ENCODE results near the gene TIMM13.

TIMM13 gene

DNA sequence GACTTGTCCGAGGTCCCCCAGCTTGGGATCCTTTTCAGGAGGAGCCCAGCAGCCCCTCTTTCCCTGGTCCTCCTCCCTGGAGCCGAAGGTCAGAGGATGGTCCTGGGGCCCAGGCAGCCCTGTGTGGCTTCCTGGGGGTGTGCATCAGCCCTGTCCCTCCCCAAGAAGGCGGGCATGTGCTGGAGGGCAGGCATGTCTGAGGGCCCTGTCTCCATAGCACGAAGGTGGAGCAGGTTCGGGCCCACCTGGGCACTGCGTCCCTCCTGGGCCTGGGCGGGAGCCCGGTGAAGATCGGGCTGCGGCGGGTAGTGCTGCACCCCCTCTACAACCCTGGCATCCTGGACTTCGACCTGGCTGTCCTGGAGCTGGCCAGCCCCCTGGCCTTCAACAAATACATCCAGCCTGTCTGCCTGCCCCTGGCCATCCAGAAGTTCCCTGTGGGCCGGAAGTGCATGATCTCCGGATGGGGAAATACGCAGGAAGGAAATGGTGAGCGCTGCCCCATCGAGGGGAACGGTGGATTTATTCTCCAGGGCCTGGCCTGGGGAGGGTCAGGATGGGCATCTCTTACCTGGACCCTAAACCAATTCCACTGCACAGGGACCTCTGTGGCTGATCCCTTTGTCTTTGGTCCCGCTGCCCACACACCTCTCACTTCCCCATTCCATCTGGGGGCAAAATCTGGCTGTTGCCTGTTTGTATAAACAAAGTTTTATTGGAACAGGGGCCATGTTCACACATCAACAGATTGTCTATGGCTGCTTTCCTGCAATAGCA is 10.9 kb downstream of the TIMM13 start:
- H3K4me1 ChIP-seq (ENCODE audit: control insufficient read depth, low read depth, low read length): no peaks in the 10 kb centered on the region
- no peaks in the 10 kb centered on the region for H3K9me3 ChIP-seq (ENCODE audit: control insufficient read depth, low read depth, low read length)
- H3K4me3 ChIP-seq (ENCODE audit: low read length): no peak overlapping the region
- H3K27ac ChIP-seq (ENCODE audit: low read length): no peak overlapping the region
- no peaks in the 10 kb centered on the region for H3K27me3 ChIP-seq (ENCODE audit: control insufficient read depth, insufficient read depth, low read length)
- H3K36me3 ChIP-seq (ENCODE audit: control insufficient read depth, low read depth, low read length): no peaks in the 10 kb centered on the region
- H3K9ac ChIP-seq (ENCODE audit: low read length): no peak overlapping the region

DNA sequence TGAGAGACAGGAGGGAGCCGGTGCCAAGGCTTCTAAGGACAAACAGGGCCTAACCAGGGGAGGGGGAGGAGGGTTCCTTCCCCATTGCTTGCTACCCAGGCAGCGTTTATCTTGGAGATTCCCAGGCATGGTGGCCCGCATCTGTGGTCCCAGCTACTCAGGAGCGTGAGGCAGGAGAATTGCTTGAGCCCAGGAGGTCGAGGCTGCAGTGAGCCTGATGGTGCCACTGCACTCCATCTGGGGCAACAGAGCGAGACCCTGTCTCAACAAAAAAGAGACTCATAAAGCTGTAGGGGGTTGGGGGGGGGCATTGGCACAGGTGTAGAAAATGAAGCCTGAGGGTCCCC is 11.4 kb downstream of the TIMM13 start:
- Histone ChIP-seq H3K9ac (ENCODE audit: low read length) (no peak overlapping the region), H3K27ac (ENCODE audit: low read length) (no peak overlapping the region), H3K27me3 (ENCODE audit: control insufficient read depth, insufficient read depth, low read length) (no peaks in the 10 kb centered on the region), H3K4me1 (ENCODE audit: control insufficient read depth, low read depth, low read length) (no peaks in the 10 kb centered on the region), H3K36me3 (ENCODE audit: control insufficient read depth, low read depth, low read length) (no peaks in the 10 kb centered on the region), H3K9me3 (ENCODE audit: control insufficient read depth, low read depth, low read length) (no peaks in the 10 kb centered on the region), H3K4me3 (ENCODE audit: low read length) (no peak overlapping the region)

GRCh38 chr19:2415281-2415972 is 12.0 kb downstream of the TIMM13 start:
- H3K27me3 ChIP-seq (ENCODE audit: control insufficient read depth, insufficient read depth, low read length): no peaks in the 10 kb centered on the region
- H3K4me3 ChIP-seq (ENCODE audit: low read length): no peak overlapping the region
- no peaks in the 10 kb centered on the region for H3K4me1 ChIP-seq (ENCODE audit: control insufficient read depth, low read depth, low read length)
- no peaks in the 10 kb centered on the region for H3K36me3 ChIP-seq (ENCODE audit: control insufficient read depth, low read depth, low read length)
- no peak overlapping the region for H3K9ac ChIP-seq (ENCODE audit: low read length)
- no peak overlapping the region for H3K27ac ChIP-seq (ENCODE audit: low read length)
- H3K9me3 ChIP-seq (ENCODE audit: control insufficient read depth, low read depth, low read length): no peaks in the 10 kb centered on the region

- no peak overlapping the region for H3K4me3 ChIP-seq (ENCODE audit: low read length)
- H3K4me1 ChIP-seq (ENCODE audit: control insufficient read depth, low read depth, low read length): no peaks in the 10 kb centered on the region
- H3K27me3 ChIP-seq (ENCODE audit: control insufficient read depth, insufficient read depth, low read length): no peaks in the 10 kb centered on the region
- no peak overlapping the region for H3K9ac ChIP-seq (ENCODE audit: low read length)
- H3K27ac ChIP-seq (ENCODE audit: low read length): no peak overlapping the region
- no peaks in the 10 kb centered on the region for H3K9me3 ChIP-seq (ENCODE audit: control insufficient read depth, low read depth, low read length)
- H3K36me3 ChIP-seq (ENCODE audit: control insufficient read depth, low read depth, low read length): no peaks in the 10 kb centered on the region
Observed at GRCh38 chr19:2413629-2414028, 13.8 kb downstream of the TIMM13 start.

DNA sequence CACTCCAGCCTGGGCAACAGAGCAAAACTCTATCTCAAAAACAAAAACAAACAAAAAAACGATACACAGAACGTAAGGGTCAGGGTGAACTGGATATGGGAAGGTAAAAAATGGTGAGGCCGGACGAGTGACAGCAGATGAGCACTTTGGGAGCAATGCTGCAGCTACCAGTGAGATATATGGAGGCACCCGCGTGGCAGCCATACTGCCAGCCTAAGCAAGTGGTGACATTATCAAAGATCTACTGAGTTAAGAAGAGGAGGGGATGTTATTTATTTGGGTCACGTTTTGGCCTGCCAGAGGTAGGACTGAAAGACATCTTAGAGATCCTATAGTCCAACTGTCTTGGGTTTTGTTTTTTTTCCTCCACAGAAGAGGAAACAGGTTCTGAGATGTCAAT is 14.2 kb downstream of the TIMM13 start:
- H3K27me3 ChIP-seq (ENCODE audit: control insufficient read depth, insufficient read depth, low read length): no peaks in the 10 kb centered on the region
- no peaks in the 10 kb centered on the region for H3K36me3 ChIP-seq (ENCODE audit: control insufficient read depth, low read depth, low read length)
- no peak overlapping the region for H3K27ac ChIP-seq (ENCODE audit: low read length)
- no peak overlapping the region for H3K9ac ChIP-seq (ENCODE audit: low read length)
- H3K9me3 ChIP-seq (ENCODE audit: control insufficient read depth, low read depth, low read length): no peaks in the 10 kb centered on the region
- no peak overlapping the region for H3K4me3 ChIP-seq (ENCODE audit: low read length)
- H3K4me1 ChIP-seq (ENCODE audit: control insufficient read depth, low read depth, low read length): no peaks in the 10 kb centered on the region

- no peaks in the 10 kb centered on the region for H3K27me3 ChIP-seq (ENCODE audit: control insufficient read depth, insufficient read depth, low read length)
- no peaks in the 10 kb centered on the region for H3K4me1 ChIP-seq (ENCODE audit: control insufficient read depth, low read depth, low read length)
- H3K4me3 ChIP-seq (ENCODE audit: low read length): no peak overlapping the region
- H3K9me3 ChIP-seq (ENCODE audit: control insufficient read depth, low read depth, low read length): no peaks in the 10 kb centered on the region
- H3K27ac ChIP-seq (ENCODE audit: low read length): no peak overlapping the region
- H3K36me3 ChIP-seq (ENCODE audit: control insufficient read depth, low read depth, low read length): no peaks in the 10 kb centered on the region
- no peak overlapping the region for H3K9ac ChIP-seq (ENCODE audit: low read length)
Observed at GRCh38 chr19:2412449-2412848, 14.9 kb downstream of the TIMM13 start.

DNA sequence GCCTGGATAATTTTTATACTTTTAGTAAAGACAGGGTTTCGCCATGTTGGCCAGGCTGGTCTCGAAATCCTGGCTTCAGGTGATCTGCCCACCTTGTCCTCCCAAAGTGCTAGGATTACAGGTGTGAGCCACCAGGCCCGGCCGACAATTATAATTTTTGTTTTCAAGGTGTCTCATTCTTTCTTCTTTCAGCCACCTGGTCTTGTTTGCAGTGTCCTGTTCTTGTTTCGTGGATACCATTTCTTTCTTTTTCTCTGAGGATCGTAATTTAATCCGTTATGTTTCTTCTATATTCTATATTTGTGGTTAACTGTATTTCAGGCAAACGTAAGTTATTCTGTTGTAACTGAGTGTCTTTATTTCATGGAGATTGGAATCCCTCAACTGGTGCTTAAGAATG is 15.7 kb downstream of the TIMM13 start:
- H3K9me3 ChIP-seq (ENCODE audit: control insufficient read depth, low read depth, low read length): no peaks in the 10 kb centered on the region
- H3K36me3 ChIP-seq (ENCODE audit: control insufficient read depth, low read depth, low read length): no peaks in the 10 kb centered on the region
- no peak overlapping the region for H3K9ac ChIP-seq (ENCODE audit: low read length)
- H3K4me1 ChIP-seq (ENCODE audit: control insufficient read depth, low read depth, low read length): no peaks in the 10 kb centered on the region
- no peak overlapping the region for H3K4me3 ChIP-seq (ENCODE audit: low read length)
- no peak overlapping the region for H3K27ac ChIP-seq (ENCODE audit: low read length)
- no peaks in the 10 kb centered on the region for H3K27me3 ChIP-seq (ENCODE audit: control insufficient read depth, insufficient read depth, low read length)

DNA sequence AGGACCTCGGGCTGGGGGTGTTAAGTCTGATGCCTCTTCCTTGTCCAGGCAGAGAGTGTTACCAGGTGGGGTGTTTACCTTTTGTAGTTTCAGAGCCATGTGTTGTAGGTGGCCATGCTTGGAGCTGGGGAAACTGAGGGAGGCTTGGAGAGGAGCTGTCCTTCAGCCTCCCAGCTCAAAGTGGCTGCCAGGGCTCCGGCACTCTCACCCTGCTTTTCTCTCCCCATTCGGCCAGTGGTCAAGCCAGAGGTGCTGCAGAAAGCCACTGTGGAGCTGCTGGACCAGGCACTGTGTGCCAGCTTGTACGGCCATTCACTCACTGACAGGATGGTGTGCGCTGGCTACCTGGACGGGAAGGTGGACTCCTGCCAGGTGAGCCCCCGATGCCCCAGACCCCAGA is 17.4 kb downstream of the TIMM13 start:
- Histone ChIP-seq H3K9me3 (ENCODE audit: control insufficient read depth, low read depth, low read length) (no peaks in the 10 kb centered on the region), H3K4me1 (ENCODE audit: control insufficient read depth, low read depth, low read length) (no peaks in the 10 kb centered on the region), H3K27ac (ENCODE audit: low read length) (no peak overlapping the region), H3K4me3 (ENCODE audit: low read length) (no peak overlapping the region), H3K36me3 (ENCODE audit: control insufficient read depth, low read depth, low read length) (no peaks in the 10 kb centered on the region), H3K9ac (ENCODE audit: low read length) (no peak overlapping the region), H3K27me3 (ENCODE audit: control insufficient read depth, insufficient read depth, low read length) (no peaks in the 10 kb centered on the region)

DNA sequence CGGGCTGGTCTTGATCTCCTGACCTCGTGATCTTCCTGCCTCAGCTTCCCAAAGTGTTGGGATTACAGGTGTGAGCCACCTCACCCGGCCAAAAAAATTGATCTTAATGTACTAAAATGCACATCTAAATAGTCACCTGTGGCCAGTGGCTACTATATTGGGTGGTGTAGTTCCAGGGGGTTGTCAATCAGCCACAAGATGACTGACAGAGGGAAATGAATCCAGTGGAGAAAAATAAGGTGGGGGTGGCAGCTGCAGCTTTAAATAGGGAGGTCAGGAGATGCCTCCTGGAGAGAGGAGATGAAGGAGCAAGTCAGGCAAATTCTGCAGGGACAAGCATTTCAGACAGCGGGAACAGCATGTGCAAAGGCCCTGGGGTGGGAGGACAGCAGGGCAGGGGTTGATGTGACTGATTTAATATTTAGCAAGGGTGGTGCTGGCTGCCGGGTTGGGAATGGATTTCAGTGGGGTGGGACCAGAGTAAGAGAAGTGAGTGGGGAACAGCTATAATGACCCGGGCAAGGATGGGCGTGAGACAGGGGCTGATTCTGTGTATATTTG is 18.0 kb downstream of the TIMM13 start:
- Histone ChIP-seq H3K9ac (ENCODE audit: low read length) (no peak overlapping the region), H3K4me1 (ENCODE audit: control insufficient read depth, low read depth, low read length) (no peaks in the 10 kb centered on the region), H3K27me3 (ENCODE audit: control insufficient read depth, insufficient read depth, low read length) (no peaks in the 10 kb centered on the region), H3K27ac (ENCODE audit: low read length) (no peak overlapping the region), H3K9me3 (ENCODE audit: control insufficient read depth, low read depth, low read length) (no peaks in the 10 kb centered on the region), H3K36me3 (ENCODE audit: control insufficient read depth, low read depth, low read length) (no peaks in the 10 kb centered on the region), H3K4me3 (ENCODE audit: low read length) (no peak overlapping the region)

DNA sequence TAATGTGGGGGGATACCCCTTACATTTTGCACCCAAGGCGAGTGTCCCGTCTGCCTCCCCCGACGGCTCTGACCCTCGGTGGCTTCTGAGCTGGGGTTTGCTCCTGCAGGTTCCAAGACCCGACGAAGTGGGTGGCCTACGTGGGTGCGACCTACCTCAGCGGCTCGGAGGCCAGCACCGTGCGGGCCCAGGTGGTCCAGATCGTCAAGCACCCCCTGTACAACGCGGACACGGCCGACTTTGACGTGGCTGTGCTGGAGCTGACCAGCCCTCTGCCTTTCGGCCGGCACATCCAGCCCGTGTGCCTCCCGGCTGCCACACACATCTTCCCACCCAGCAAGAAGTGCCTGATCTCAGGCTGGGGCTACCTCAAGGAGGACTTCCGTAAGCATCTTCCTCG is 19.1 kb downstream of the TIMM13 start:
- Histone ChIP-seq H3K27me3 (ENCODE audit: control insufficient read depth, insufficient read depth, low read length) (no peaks in the 10 kb centered on the region), H3K36me3 (ENCODE audit: control insufficient read depth, low read depth, low read length) (no peaks in the 10 kb centered on the region), H3K9me3 (ENCODE audit: control insufficient read depth, low read depth, low read length) (peaks cover 3% of the 10 kb centered on the region), H3K27ac (ENCODE audit: low read length) (no peak overlapping the region), H3K4me1 (ENCODE audit: control insufficient read depth, low read depth, low read length) (no peaks in the 10 kb centered on the region), H3K9ac (ENCODE audit: low read length) (no peak overlapping the region), H3K4me3 (ENCODE audit: low read length) (no peak overlapping the region)

GRCh38 chr19:2399582-2399981 is 27.8 kb downstream of the TIMM13 start:
- Histone ChIP-seq H3K9ac (ENCODE audit: low read length) (no peak overlapping the region), H3K4me3 (ENCODE audit: low read length) (no peak overlapping the region), H3K27ac (ENCODE audit: low read length) (no peak overlapping the region), H3K9me3 (ENCODE audit: control insufficient read depth, low read depth, low read length) (peaks cover 3% of the 10 kb centered on the region), H3K27me3 (ENCODE audit: control insufficient read depth, insufficient read depth, low read length) (no peaks in the 10 kb centered on the region), H3K36me3 (ENCODE audit: control insufficient read depth, low read depth, low read length) (no peaks in the 10 kb centered on the region), H3K4me1 (ENCODE audit: control insufficient read depth, low read depth, low read length) (no peaks in the 10 kb centered on the region)

Measured in iPS-18a (cell line).